T-cell (primary cell): ENCODE data around the gene NDUFB7. TPM values are rescaled to one million over a fixed set of nuclear protein-coding genes. Genes with fewer than 3 reads are reported as not detected.

ENCODE experiments used
- ATAC-seq, 4 experiments: fragments of 200-7000 bp in 3 of 4; fragments of 150-1000 bp in 1 of 4; cut with Tn5 transposase; replicated peaks in 1 of 4; 1 replicate in 3 of 4; 2 replicates in 1 of 4; pipeline ENCODE4 v1.10.0; 2021; ENCODE audit warnings: moderate library complexity in 3 of 4, mild to moderate bottlenecking in 2 of 4, moderate number of reproducible peaks in 1 of 4
- CTCF ChIA-PET, 2 donors: fragments of 300-600 bp; sonication (Branson Sonifier 250); formaldehyde crosslinking; loops; one replicate each; lab custom pipeline; 2022; ENCODE audit warnings: antibody characterized with exemption in 2 of 2; lab: Charles Lee
- POLR2A ChIA-PET, 2 donors: fragments of 300-600 bp; sonication (Branson Sonifier 250); formaldehyde crosslinking; loops; one replicate each; lab custom pipeline; 2022; ENCODE audit warnings: antibody characterized with exemption in 2 of 2; lab: Charles Lee
- DNase-seq, 35 experiments: peaks; one replicate each; pipeline versions ENCODE4 v3.0.0 to v3.0.0-alpha.2; 2013 to 2023
- H3K27ac ChIP-seq: one replicate; pipeline ENCODE4 v1.5.1; 2013; ENCODE audit warnings: low read length
- H3K27me3 ChIP-seq, 2 experiments: replicated peaks in 1 of 2; 1 replicate in 1 of 2; 2 replicates in 1 of 2; pipeline versions ENCODE4 v1.6.1 to v1.7.0; 2013; ENCODE audit warnings: low read length in 1 of 2, mixed read lengths in 1 of 2; ENCODE audit not compliant: control insufficient read depth in 2 of 2, insufficient read depth in 2 of 2; ENCODE audit errors: extremely low read depth in 1 of 2
- H3K36me3 ChIP-seq, 2 donors: 1 replicate in 1 of 2; 2 replicates in 1 of 2; pipeline versions ENCODE4 v1.6.1 to v1.7.0; 2013; ENCODE audit warnings: low read length in 1 of 2; ENCODE audit not compliant: control insufficient read depth in 2 of 2, insufficient read depth in 1 of 2; ENCODE audit errors: extremely low read depth in 1 of 2
- H3K4me1 ChIP-seq, 2 experiments: 1 replicate in 1 of 2; 2 replicates in 1 of 2; pipeline versions ENCODE4 v1.6.1 to v1.7.0; 2013; ENCODE audit warnings: low read length in 2 of 2, mixed read lengths in 1 of 2; ENCODE audit not compliant: insufficient read depth in 2 of 2, control insufficient read depth in 1 of 2; ENCODE audit errors: extremely low read depth in 1 of 2
- H3K4me3 ChIP-seq, 2 donors: 1 replicate in 1 of 2; 2 replicates in 1 of 2; pipeline versions ENCODE4 v1.5.1 to v1.7.0; 2013; ENCODE audit warnings: mild to moderate bottlenecking in 2 of 2, low read length in 1 of 2, moderate library complexity in 1 of 2; ENCODE audit not compliant: control insufficient read depth in 1 of 2; ENCODE audit errors: extremely low read depth in 1 of 2
- H3K9me3 ChIP-seq: 2 replicates; pipeline ENCODE4 v1.7.0; 2013
- H3K27ac Mint-ChIP-seq, 2 donors: one replicate each; pipeline ENCODE4 v1.8.0; 2020 to 2021; ENCODE audit warnings: mild to moderate bottlenecking in 2 of 2, mixed read lengths in 2 of 2
- H3K27me3 Mint-ChIP-seq, 2 donors: one replicate each; pipeline ENCODE4 v1.8.0; 2021 to 2022; ENCODE audit warnings: mixed read lengths in 2 of 2
- H3K36me3 Mint-ChIP-seq: one replicate; pipeline ENCODE4 v1.8.0; 2021; ENCODE audit warnings: mixed read lengths
- H3K4me1 Mint-ChIP-seq, 3 donors: one replicate each; pipeline ENCODE4 v1.8.0; 2020 to 2022; ENCODE audit warnings: mixed read lengths in 3 of 3, mild to moderate bottlenecking in 1 of 3
- H3K4me3 Mint-ChIP-seq, 3 donors: one replicate each; pipeline ENCODE4 v1.8.0; 2020 to 2022; ENCODE audit warnings: mild to moderate bottlenecking in 3 of 3, mixed read lengths in 3 of 3, moderate library complexity in 3 of 3
- H3K9me3 Mint-ChIP-seq, 3 donors: one replicate each; pipeline ENCODE4 v1.8.0; 2020 to 2022; ENCODE audit warnings: mixed read lengths in 3 of 3
- WGBS: methylation state at CpG from one replicate; pipeline ENCODE4 v1.1.5; 2013; ENCODE audit warnings: missing lambda C conversion rate; ENCODE audit not compliant: insufficient coverage; 5-methylcytosine and 5-hydroxymethylcytosine counted together
- total RNA-seq, 35 experiments: library from RNA in 6 of 35; stranded (reverse) in 6 of 35; fragments of 120-200 nt in 1 of 35; gene quantifications; one replicate each; pipeline versions ENCODE4 v1.2.1 to v1.2.4 and lab custom pipeline; 2013 to 2026

The NDUFB7 gene
- total RNA-seq, 5 donors from 2014 or later (not counting 1 experiment from before 2014, with no cell fraction given), result 47.9 to 112 (median 90.4) TPM

DNA sequence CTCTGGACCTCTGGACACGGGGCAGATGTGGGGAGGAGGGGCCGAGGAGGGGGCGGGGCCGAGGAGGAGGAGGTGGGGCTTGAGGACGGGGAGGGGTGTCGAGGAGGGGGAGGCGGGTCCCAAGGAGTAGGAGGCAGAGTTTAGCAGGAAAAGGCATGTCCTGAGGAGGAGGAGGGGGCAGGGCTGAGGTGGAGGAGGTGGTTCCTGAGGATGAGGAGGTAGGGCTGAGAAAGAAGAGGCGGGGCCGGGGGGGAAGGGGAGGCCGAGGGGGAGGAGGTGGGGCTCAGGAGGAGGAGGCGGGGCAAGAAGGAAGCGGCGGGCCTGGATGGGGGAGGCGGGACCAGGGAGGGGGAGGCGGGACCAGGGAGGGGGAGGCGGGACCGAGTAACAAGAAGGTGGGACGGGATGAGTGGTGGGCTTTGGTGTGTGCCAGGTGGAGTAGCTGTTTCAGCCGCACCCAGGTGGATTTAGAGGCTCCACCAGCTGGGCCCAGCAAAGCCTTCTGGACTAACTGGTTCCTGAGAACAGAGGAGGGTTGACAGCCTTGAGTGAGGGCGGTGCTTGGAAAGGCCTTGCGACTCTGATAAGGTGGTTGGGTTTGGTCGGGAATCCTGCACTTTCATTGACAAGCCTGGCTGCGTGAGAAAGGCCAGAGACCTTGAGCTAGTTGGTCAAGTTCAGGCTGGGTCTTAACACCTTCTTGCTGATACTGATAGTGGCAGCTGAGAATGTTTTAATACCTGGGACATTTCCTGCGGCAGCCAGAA lies 34.8 kb downstream of the NDUFB7 start:
- WGBS, result 60% methylated on average over 16 of the region's 24 CpGs
- peaks cover 12% of the 10 kb centered on the region for H3K36me3 Mint-ChIP-seq
- no peak overlapping the region for H3K4me3 ChIP-seq
- DNase-seq, result peak in 29 of 35 experiments; percentile 24 to 60 (median 41)
- no peaks in the 10 kb centered on the region for H3K27me3 Mint-ChIP-seq
- ATAC-seq, result peak; percentile 40 to 67 (median 63)
- H3K27ac ChIP-seq, result no peak overlapping the region
- H3K4me1 Mint-ChIP-seq, result peaks cover 42 to 56% (median 50%) of the 10 kb centered on the region in 3 donors
- no peaks in the 10 kb centered on the region for H3K9me3 Mint-ChIP-seq
- peak overlapping the region; percentile 39 to 68 for H3K27ac Mint-ChIP-seq
- POLR2A ChIA-PET, result interaction anchor here in 1 of 2 donors (0.7 to 1.3 kb wide), 3 partner anchors 9 to 33 kb away, joined by 3 to 7 read pairs (median 5); no protein-coding TSS in a partner anchor
- CTCF ChIA-PET, result interaction anchor here in 1 of 2 donors (1.7 kb wide), 1 partner anchor 14 kb away, joined by 6 read pairs; no protein-coding TSS in a partner anchor
- no peaks in the 10 kb centered on the region for H3K9me3 ChIP-seq
- no peaks in the 10 kb centered on the region for H3K27me3 ChIP-seq
- peak overlapping the region in 1 of 3 donors; percentile 33 for H3K4me3 Mint-ChIP-seq
- H3K36me3 ChIP-seq, result peaks cover 3 to 13% of the 10 kb centered on the region in 2 donors
- H3K4me1 ChIP-seq, result peaks cover 2 to 35% of the 10 kb centered on the region in 2 experiments

DNA sequence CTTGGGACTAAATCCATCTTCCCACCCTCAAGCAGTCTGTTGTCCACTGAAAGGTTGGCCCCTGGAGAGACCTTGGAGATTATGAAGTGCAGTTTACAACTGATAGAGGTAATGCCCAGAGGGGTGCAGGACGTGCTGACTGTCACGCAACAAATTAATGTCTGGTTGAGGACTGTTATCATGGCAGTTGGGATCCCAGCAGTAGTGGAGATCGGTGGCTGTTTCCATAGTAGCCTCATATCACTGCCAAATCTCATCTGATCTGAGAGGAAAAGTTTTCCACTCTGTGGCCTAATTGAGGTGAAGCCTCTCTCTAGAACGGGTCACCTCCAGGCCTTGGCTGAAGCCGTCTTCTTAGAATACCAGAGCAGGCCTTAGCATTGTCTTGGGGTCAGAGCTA lies 38.4 kb downstream of the NDUFB7 start:
- ChIA-PET CTCF (no interaction called here), POLR2A (interaction anchor here (0.6 to 1.3 kb wide), 3 partner anchors 15 to 386 kb away, joined by 5 to 10 read pairs (median 9); partner anchors contain the start of gene DNAJB1 (in 1 of the 2))
- ATAC-seq (no peak), DNase-seq (no peak)
- Mint-ChIP-seq H3K4me3 (peak overlapping the region in 1 of 3 donors; percentile 16), H3K36me3 (peaks cover 4% of the 10 kb centered on the region), H3K27ac (peak overlapping the region in 1 of 2 donors; percentile 17), H3K27me3 (no peaks in the 10 kb centered on the region), H3K9me3 (no peaks in the 10 kb centered on the region), H3K4me1 (peaks cover 40 to 60% (median 60%) of the 10 kb centered on the region in 3 donors)
- Histone ChIP-seq H3K4me3 (no peak overlapping the region), H3K36me3 (peaks cover 5 to 8% of the 10 kb centered on the region in 2 donors), H3K27ac (no peak overlapping the region), H3K4me1 (peaks cover 13 to 60% of the 10 kb centered on the region in 2 experiments), H3K27me3 (no peaks in the 10 kb centered on the region), H3K9me3 (no peaks in the 10 kb centered on the region)
- WGBS, result 100% methylated on average over 1 of the region's 5 CpGs

DNA sequence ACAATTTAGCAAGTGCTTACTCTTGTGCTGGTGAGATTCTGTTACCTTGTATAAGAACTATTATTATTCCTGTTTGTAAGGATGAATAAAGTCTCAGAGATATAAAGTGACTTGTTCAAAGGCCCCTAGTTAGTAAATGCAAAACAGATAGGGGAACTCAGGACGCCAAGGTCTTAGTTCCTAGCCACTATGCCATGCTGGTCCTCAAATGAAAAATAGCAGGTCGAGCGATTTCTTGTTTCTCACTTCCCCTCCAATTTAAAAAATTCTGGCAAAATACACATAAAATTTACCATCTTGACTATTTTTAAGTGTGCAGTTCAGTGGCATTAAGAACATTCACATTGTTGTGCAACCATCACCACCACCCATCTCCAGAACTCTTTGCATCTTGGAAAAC lies 41.4 kb downstream of the NDUFB7 start:
- CTCF ChIA-PET, result no interaction called here
- WGBS, result 90% methylated on average over 2 of the region's 3 CpGs
- H3K27ac Mint-ChIP-seq, result peak overlapping the region; percentile 55 to 61
- POLR2A ChIA-PET, result interaction anchor here in 1 of 2 donors (0.9 kb wide), 1 partner anchor 9 kb away, joined by 3 read pairs; no protein-coding TSS in a partner anchor
- no peaks in the 10 kb centered on the region for H3K27me3 Mint-ChIP-seq
- ATAC-seq, result no peak
- peaks cover 33 to 60% (median 57%) of the 10 kb centered on the region in 3 donors for H3K4me1 Mint-ChIP-seq
- peak overlapping the region; percentile 27 to 89 for H3K4me3 ChIP-seq
- no peak for DNase-seq
- H3K27ac ChIP-seq, result peak overlapping the region; percentile 92
- no peaks in the 10 kb centered on the region for H3K9me3 Mint-ChIP-seq
- peaks cover 4% of the 10 kb centered on the region for H3K36me3 Mint-ChIP-seq
- H3K9me3 ChIP-seq, result no peaks in the 10 kb centered on the region
- H3K4me1 ChIP-seq, result peaks cover 11 to 47% of the 10 kb centered on the region in 2 experiments
- H3K27me3 ChIP-seq, result no peaks in the 10 kb centered on the region
- peak overlapping the region; percentile 84 to 93 (median 92) for H3K4me3 Mint-ChIP-seq
- peaks cover 5 to 8% of the 10 kb centered on the region in 2 donors for H3K36me3 ChIP-seq

DNA sequence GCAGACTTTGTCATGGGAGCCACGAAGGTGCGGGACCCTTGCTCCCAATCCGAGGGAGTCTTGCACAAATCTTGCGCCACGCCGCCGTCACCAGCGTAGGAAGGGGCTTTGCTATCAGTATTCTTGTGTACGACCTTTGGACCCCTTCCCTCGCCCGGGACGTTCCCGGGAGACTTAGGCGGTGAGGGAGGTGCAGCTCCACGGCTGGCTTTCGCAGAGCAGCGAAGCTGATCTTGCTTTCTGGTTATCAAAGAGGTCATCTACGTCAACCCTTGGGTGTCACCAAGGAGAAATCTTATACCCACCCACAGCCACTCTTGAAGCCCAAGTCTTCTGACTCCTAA lies 41.9 kb downstream of the NDUFB7 start:
- peaks cover 5 to 8% of the 10 kb centered on the region in 2 donors for H3K36me3 ChIP-seq
- ATAC-seq (peak in 2 of 4 experiments; percentile 1 to 7), DNase-seq (peak in 24 of 35 experiments; percentile 16 to 67 (median 42))
- H3K36me3 Mint-ChIP-seq, result peaks cover 4% of the 10 kb centered on the region
- ChIA-PET CTCF (no interaction called here), POLR2A (interaction anchor here in 1 of 2 donors (0.5 kb wide), 1 partner anchor 9 kb away, joined by 4 read pairs; no protein-coding TSS in a partner anchor)
- peak overlapping the region; percentile 84 to 93 (median 92) for H3K4me3 Mint-ChIP-seq
- H3K4me1 ChIP-seq, result peaks cover 11 to 48% of the 10 kb centered on the region in 2 experiments
- WGBS, result 1% methylated on average over 8 of the region's 18 CpGs
- peak overlapping the region; percentile 97 to 98 for H3K27ac Mint-ChIP-seq
- peak overlapping the region; percentile 83 to 89 for H3K4me3 ChIP-seq
- no peaks in the 10 kb centered on the region for H3K27me3 Mint-ChIP-seq
- no peaks in the 10 kb centered on the region for H3K27me3 ChIP-seq
- H3K9me3 ChIP-seq, result no peaks in the 10 kb centered on the region
- peaks cover 33 to 63% (median 61%) of the 10 kb centered on the region in 3 donors for H3K4me1 Mint-ChIP-seq
- H3K27ac ChIP-seq, result peak overlapping the region; percentile 92
- no peaks in the 10 kb centered on the region for H3K9me3 Mint-ChIP-seq

DNA sequence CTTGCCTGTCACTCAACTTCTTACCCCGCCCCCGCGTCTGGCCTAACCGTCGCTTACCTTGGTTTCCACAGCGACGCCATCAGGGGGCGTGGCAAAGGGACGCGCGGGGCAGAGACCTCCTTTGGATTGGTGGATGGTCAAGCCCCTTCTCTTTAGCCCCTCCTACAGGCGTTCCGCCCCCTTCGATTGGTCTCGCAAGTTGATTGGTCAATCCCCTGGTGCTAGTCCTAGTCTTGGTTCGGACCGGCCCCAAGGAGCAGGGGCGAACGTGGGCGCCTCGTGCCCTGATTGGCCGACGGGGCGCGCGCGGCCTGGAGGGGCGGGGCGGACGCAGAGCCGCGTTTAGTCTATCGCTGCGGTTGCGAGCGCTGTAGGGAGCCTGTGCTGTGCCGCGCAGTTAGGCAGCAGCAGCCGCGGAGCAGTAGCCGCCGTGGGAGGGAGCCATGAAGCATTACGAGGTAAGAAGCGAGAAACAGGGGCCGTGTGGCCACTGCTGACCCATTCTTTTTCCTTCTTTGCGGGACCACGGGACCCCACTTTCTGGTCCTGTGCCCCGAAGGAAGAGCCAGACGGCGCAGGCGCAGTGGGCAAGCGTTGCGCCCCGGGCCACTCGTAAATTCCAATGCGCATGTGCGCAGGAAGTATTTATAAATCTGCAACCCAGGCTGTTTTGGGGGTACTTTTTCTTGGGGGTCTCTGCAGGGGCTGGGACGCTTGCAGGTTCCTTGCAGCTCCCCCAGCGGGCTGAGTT lies 42.4 kb downstream of the NDUFB7 start, which contains the start of gene TECR:
Gene TECR, plus strand, starts transcription at position 341 of the 751 bp plus-strand sequence. Its CDS starts 103 bp downstream, at position 444.
- under 1% methylated on average over 59 of the region's 59 CpGs for WGBS
- Mint-ChIP-seq H3K4me3 (peak within 1 kb of the TSS; percentile 84 to 93 (median 92)), H3K27me3 (no peaks in the 10 kb centered on the region), H3K27ac (peak within 1 kb of the TSS; percentile 97 to 98), H3K9me3 (no peaks in the 10 kb centered on the region), H3K4me1 (peaks cover 33 to 67% (median 57%) of the 10 kb centered on the region in 3 donors), H3K36me3 (peaks cover 4% of the 10 kb centered on the region)
- ATAC-seq (peak; percentile 90 to 97 (median 95)), DNase-seq (peak; percentile 99 to 100 (median 100))
- H3K27ac ChIP-seq, result peak within 1 kb of the TSS; percentile 92
- ChIA-PET POLR2A (interaction anchor here in 1 of 2 donors (0.5 to 1.0 kb wide), 2 partner anchors 9 to 14 kb away, joined by 4 to 8 read pairs; no protein-coding TSS in a partner anchor), CTCF (no interaction called here)
- peaks cover 11 to 49% of the 10 kb centered on the region in 2 experiments for H3K4me1 ChIP-seq
- no peaks in the 10 kb centered on the region for H3K9me3 ChIP-seq
- H3K4me3 ChIP-seq, result peak within 1 kb of the TSS; percentile 83 to 89
- H3K36me3 ChIP-seq, result peaks cover 3 to 5% of the 10 kb centered on the region in 2 donors
- H3K27me3 ChIP-seq, result no peaks in the 10 kb centered on the region
